Measurements from ENCODE around the gene PRDM11.

PRDM11 gene

GRCh38 chr11:45147891-45148675 lies 1.6 kb downstream of the PRDM11 start:
- peaks cover 0 to 30% (median 23%) of the 10 kb centered on the region in 4 donors for H3K4me1 ChIP-seq
- no peaks in the 10 kb centered on the region for H3K27me3 ChIP-seq
- H3K4me3 ChIP-seq, result peak overlapping the region; percentile 74
- no peaks in the 10 kb centered on the region for H3K9me3 ChIP-seq
- peak overlapping the region; percentile 97 to 100 for H3K27ac ChIP-seq
- TF ChIP-seq CTCF (IDR thresholded peaks at IDR 0.05), result no peak
- peak in 1 of 2 donors; percentile 60 for DNase-seq
- intact Hi-C loops (cut with DNase I; ENCODE audit: low total_unique reads), result loop anchor here (10.0 kb wide), 1 partner anchor 67 kb away; no protein-coding TSS in a partner anchor
- no peaks in the 10 kb centered on the region for H3K36me3 ChIP-seq

GRCh38 chr11:45149483-45150056 lies 3.1 kb downstream of the PRDM11 start:
- Histone ChIP-seq H3K4me3 (no peak overlapping the region), H3K27ac (no peak overlapping the region), H3K36me3 (no peaks in the 10 kb centered on the region), H3K27me3 (no peaks in the 10 kb centered on the region), H3K4me1 (peaks cover 0 to 45% (median 31%) of the 10 kb centered on the region in 4 donors), H3K9me3 (no peaks in the 10 kb centered on the region)
- TF ChIP-seq CTCF (IDR thresholded peaks at IDR 0.05), result no peak
- intact Hi-C loops (cut with DNase I; ENCODE audit: low total_unique reads), result loop anchor here (10.0 kb wide), 1 partner anchor 65 kb away; no protein-coding TSS in a partner anchor
- no peak for DNase-seq

DNA sequence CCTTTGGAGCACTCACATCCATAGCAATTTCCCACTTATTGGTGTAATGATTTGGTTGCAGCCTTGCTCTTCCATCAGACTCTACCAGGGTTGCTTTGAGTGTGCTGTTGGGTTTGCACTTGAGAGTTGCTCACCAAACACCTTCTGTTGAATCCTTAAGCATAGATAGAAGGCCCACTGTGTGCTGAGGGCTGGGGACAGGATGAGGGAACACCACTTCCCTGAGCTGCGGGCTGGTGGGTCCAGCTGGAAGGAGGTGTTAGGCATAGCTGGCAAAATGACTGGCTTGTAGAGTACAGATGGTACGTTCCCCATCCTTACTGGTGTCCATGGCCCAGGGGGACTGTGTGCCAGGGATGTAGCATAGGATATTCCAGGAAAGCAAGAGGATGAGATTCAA lies 3.9 kb downstream of the PRDM11 start:
- Histone ChIP-seq H3K36me3 (no peaks in the 10 kb centered on the region), H3K27me3 (no peaks in the 10 kb centered on the region), H3K4me3 (no peak overlapping the region), H3K9me3 (no peaks in the 10 kb centered on the region), H3K4me1 (peaks cover 2 to 47% (median 37%) of the 10 kb centered on the region in 4 donors), H3K27ac (no peak overlapping the region)
- no peak for TF ChIP-seq CTCF (IDR thresholded peaks at IDR 0.05)
- intact Hi-C loops (cut with DNase I; ENCODE audit: low total_unique reads), result no loop called here
- DNase-seq, result peak in 1 of 2 donors; percentile 37

- no peaks in the 10 kb centered on the region for H3K27me3 ChIP-seq
- intact Hi-C loops (cut with DNase I; ENCODE audit: low total_unique reads), result no loop called here
- peak in 1 of 2 donors; percentile 41 for DNase-seq
- no peaks in the 10 kb centered on the region for H3K36me3 ChIP-seq
- no peak for TF ChIP-seq CTCF (IDR thresholded peaks at IDR 0.05)
- H3K4me1 ChIP-seq, result peaks cover 5 to 47% (median 35%) of the 10 kb centered on the region in 4 donors
- no peak overlapping the region for H3K4me3 ChIP-seq
- no peak overlapping the region for H3K27ac ChIP-seq
- no peaks in the 10 kb centered on the region for H3K9me3 ChIP-seq
Observed at GRCh38 chr11:45150943-45151342, 4.5 kb downstream of the PRDM11 start.

GRCh38 chr11:45151362-45151982 lies 5.0 kb downstream of the PRDM11 start:
- DNase-seq, result no peak
- Histone ChIP-seq H3K4me3 (no peak overlapping the region), H3K36me3 (no peaks in the 10 kb centered on the region), H3K9me3 (no peaks in the 10 kb centered on the region), H3K27me3 (no peaks in the 10 kb centered on the region), H3K4me1 (peaks cover 5 to 47% (median 35%) of the 10 kb centered on the region in 4 donors), H3K27ac (no peak overlapping the region)
- intact Hi-C loops (cut with DNase I; ENCODE audit: low total_unique reads), result no loop called here
- no peak for TF ChIP-seq CTCF (IDR thresholded peaks at IDR 0.05)
